Tibial artery (tissue), 4 donors: Measurements from ENCODE around the gene RXRA.
A peak's percentile ranks its signal among the peaks of the same experiment; 100 is the strongest.

Source experiments
- DNase-seq, 2 donors: peaks; one replicate each; pipeline ENCODE4 v3.0.0-alpha.2; 2019
- H3K27ac ChIP-seq, 2 donors: fragments of 200-600 bp; sonication (generic) in 1 of 2; 1 replicate in 1 of 2; 2 replicates in 1 of 2; pipeline ENCODE4 v1.5.1; 2018 to 2019; ENCODE audit warnings: mild to moderate bottlenecking in 1 of 2
- H3K27me3 ChIP-seq, 2 donors: fragments of 200-600 bp; sonication (generic) in 1 of 2; one replicate each; pipeline versions ENCODE4 v1.5.1 to v1.6.0; 2016 to 2019
- H3K36me3 ChIP-seq, 3 donors: fragments of 200-600 bp; sonication (generic) in 2 of 3; one replicate each; pipeline ENCODE4 v1.5.1; 2016 to 2019; ENCODE audit warnings: mild to moderate bottlenecking in 2 of 3
- H3K4me1 ChIP-seq, 4 donors: fragments of 200-600 bp; sonication (generic) in 2 of 4; 1 replicate in 3 of 4; 2 replicates in 1 of 4; pipeline ENCODE4 v1.5.1; 2016 to 2019
- H3K4me3 ChIP-seq, 2 donors: fragments of 200-600 bp; sonication (generic) in 1 of 2; 1 replicate in 1 of 2; 2 replicates in 1 of 2; pipeline ENCODE4 v1.5.1; 2018 to 2019; ENCODE audit warnings: mild to moderate bottlenecking in 2 of 2
- H3K9me3 ChIP-seq, 3 donors: fragments of 200-600 bp; sonication (generic) in 1 of 3; one replicate each; pipeline ENCODE4 v1.5.1; 2016 to 2019
- intact Hi-C: fragments of 100-400 bp; cut with DNase I; formaldehyde crosslinking; loops from one replicate; pipeline ENCODE4 v1.15.0; 2023; ENCODE audit warnings: low total_unique reads
- TF ChIP-seq, protein P1 (sequence below), 2 experiments: fragments of 200-600 bp in 1 of 2; fragments of 450-650 bp in 1 of 2; IDR thresholded peaks; one replicate each; pipeline ENCODE4 v1.5.1; 2017 to 2019; ENCODE audit warnings: antibody characterized with exemption in 2 of 2, mild to moderate bottlenecking in 1 of 2, moderate library complexity in 1 of 2

The RXRA gene

DNA sequence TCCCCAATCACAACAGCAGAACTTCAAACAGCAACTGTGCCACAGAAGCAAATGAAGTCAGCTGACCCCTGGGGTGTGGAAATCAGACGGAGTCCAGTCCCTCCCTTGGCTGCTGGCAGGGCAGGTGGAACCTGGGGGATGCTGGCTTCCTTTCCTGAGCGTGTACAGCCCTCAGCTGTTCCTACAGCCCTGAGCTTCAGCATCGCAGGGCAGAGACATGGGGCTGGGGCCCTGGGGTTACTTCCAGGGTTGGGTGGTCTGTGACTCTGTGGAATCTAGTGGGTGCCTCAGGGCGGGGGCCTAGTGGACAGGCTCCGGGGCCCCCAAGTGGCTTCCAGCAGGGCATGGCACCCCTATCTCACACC lies 7.3 kb upstream of the RXRA start:
- Histone ChIP-seq H3K27ac (no peak overlapping the region), H3K4me3 (no peak overlapping the region), H3K27me3 (peaks cover 0 to 10% of the 10 kb centered on the region in 2 donors), H3K4me1 (peaks cover 0 to 29% (median 19%) of the 10 kb centered on the region in 4 donors), H3K9me3 (no peaks in the 10 kb centered on the region), H3K36me3 (no peaks in the 10 kb centered on the region)
- intact Hi-C loops = no loop called here
- peak in 1 of 2 donors; percentile 54 for DNase-seq
- TF ChIP-seq, protein P1, sequence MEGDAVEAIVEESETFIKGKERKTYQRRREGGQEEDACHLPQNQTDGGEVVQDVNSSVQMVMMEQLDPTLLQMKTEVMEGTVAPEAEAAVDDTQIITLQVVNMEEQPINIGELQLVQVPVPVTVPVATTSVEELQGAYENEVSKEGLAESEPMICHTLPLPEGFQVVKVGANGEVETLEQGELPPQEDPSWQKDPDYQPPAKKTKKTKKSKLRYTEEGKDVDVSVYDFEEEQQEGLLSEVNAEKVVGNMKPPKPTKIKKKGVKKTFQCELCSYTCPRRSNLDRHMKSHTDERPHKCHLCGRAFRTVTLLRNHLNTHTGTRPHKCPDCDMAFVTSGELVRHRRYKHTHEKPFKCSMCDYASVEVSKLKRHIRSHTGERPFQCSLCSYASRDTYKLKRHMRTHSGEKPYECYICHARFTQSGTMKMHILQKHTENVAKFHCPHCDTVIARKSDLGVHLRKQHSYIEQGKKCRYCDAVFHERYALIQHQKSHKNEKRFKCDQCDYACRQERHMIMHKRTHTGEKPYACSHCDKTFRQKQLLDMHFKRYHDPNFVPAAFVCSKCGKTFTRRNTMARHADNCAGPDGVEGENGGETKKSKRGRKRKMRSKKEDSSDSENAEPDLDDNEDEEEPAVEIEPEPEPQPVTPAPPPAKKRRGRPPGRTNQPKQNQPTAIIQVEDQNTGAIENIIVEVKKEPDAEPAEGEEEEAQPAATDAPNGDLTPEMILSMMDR (IDR thresholded peaks at IDR 0.05) = no peak

DNA sequence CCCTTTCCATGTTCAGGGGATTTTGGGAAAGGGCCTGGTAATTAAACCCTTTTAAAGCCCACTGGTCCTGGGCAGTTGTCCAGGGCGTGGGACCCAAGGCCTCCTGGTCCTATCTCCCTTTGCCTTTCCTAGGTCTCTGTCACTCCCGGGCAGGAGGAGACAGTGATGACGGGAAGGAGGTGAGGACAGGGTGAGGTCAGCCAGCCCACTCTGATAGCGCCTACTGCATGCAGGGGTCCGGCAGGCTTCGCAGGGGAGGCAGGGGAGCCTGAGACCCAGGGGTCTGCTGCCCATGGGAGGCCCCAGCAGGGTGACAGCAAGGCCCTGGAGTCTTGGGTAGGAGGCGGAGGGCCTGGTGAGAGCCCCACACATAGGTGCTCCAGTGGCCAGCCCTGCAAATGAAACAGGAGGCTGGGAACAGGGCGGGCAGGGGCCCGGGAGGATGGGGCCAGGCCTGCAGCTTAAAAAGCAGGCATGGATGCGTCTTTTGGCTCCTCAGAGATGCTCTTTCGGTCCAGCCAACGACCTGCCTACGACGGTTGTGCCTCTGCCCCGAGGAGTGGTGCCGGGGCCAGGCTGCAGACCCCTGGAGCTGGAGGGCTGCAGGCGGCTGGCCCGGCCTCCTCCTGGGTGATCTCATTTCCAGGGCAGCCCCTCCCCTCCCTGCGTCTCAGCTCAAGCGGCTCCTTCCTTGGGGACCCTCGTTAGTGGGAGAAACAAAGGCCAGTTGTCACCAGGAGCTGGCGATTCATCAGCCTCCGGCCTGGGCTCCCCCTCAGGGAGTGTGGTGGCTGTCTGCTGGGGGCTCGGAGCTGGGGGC lies 6.7 kb upstream of the RXRA start:
- DNase-seq = peak in 1 of 2 donors; percentile 56
- H3K27me3 ChIP-seq = peaks cover 0 to 10% of the 10 kb centered on the region in 2 donors
- H3K9me3 ChIP-seq = no peaks in the 10 kb centered on the region
- TF ChIP-seq, protein P1 (IDR thresholded peaks at IDR 0.05) = no peak
- H3K4me3 ChIP-seq = no peak overlapping the region
- H3K36me3 ChIP-seq = no peaks in the 10 kb centered on the region
- intact Hi-C loops = no loop called here
- no peak overlapping the region for H3K27ac ChIP-seq
- peaks cover 0 to 35% (median 25%) of the 10 kb centered on the region in 4 donors for H3K4me1 ChIP-seq

DNA sequence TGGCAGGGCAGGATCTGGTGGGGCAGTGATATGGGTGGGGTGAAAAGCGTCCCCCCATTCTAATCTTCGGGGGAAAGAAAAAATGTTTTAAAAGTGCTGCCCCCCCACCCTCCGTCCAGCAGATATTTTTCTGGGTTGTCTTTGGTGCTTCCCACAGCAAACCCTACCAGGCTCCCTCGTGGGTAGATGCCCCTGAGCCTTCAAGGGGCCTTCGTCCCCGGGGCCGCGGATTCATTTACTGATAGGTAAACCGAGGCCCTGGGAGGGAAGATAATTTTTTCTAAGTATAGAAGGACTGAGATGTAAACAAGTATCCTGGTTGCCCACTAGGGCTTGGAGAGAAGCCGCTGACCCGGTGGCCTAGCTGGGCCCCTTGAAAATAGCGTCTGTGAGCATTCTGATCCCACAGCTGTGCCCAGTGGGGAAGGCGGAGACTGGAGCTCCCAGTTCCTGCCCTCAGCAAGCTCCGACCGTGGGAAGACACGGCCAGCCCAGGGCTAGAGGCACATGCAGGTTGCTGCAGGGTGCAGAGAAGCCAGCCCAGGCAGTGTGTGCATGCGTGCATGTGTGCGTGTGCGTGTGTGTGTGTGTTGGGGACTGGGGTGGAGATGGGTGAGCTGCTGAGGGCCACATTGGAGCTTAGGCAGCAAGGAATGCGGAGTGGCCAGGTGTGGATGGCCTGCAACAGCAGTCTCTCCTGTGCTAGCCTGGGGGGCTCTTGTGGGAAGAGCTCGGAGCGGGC lies 6.0 kb upstream of the RXRA start:
- intact Hi-C loops = no loop called here
- H3K36me3 ChIP-seq = no peaks in the 10 kb centered on the region
- no peaks in the 10 kb centered on the region for H3K9me3 ChIP-seq
- no peak overlapping the region for H3K27ac ChIP-seq
- no peak overlapping the region for H3K4me3 ChIP-seq
- peak in 1 of 2 donors; percentile 62 for DNase-seq
- H3K4me1 ChIP-seq = peaks cover 0 to 42% (median 32%) of the 10 kb centered on the region in 4 donors
- H3K27me3 ChIP-seq = peaks cover 0 to 10% of the 10 kb centered on the region in 2 donors
- TF ChIP-seq, protein P1 (IDR thresholded peaks at IDR 0.05) = no peak

DNA sequence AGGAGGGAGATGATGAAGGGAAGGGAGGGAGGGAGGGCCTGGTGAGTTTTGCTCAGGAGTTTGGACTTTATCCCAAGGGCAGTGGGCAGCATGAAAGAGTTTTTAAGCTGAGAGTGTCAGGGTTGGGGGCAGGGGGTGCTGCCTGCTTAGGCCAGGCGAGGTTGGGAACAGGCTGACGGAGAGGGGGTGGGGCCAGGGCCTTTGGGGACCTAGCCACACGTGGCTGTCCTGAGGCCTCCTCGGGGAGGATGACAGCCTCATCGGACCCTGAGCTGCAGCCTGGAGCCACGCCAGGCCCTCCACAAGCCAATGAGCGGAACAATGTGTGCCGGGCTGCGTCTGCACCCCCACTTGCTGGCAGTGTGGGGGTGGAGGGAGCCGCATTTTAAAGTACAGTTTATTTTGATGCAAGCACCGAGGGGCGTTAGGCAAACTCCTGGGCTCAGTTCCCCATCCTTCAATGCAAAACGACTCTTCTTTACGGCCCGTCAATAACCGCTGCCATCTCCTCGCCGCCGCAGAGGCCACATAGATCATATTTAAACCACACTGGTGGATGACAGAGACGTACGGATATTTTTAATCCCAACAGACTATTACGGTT lies 5.3 kb upstream of the RXRA start:
- H3K4me3 ChIP-seq = no peak overlapping the region
- H3K9me3 ChIP-seq = no peaks in the 10 kb centered on the region
- H3K27me3 ChIP-seq = peaks cover 0 to 10% of the 10 kb centered on the region in 2 donors
- H3K4me1 ChIP-seq = peaks cover 0 to 42% (median 33%) of the 10 kb centered on the region in 4 donors
- intact Hi-C loops = no loop called here
- H3K27ac ChIP-seq = no peak overlapping the region
- H3K36me3 ChIP-seq = no peaks in the 10 kb centered on the region
- peak; percentile 19 to 54 for DNase-seq
- TF ChIP-seq, protein P1 (IDR thresholded peaks at IDR 0.05) = no peak

DNA sequence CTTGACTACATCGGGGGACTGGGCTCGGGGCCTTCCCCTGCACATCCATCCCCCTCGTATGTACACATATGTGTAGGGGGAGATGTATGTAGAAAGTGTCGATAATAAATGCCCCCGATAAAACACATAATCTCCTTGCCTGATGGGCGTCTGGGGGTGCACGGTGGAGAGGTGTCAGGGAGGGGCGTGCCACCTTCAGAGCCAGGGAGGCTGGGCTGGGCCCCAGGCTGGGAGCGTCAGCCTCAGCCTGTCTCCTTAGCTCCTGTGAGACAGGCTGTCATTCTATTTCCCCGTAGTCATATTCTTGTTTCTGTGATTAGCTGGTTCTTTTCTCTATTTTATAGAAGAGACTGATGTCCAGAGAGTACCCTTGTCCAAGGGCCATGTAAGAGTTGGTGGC lies 4.7 kb upstream of the RXRA start:
- no peak overlapping the region for H3K27ac ChIP-seq
- intact Hi-C loops = no loop called here
- H3K36me3 ChIP-seq = no peaks in the 10 kb centered on the region
- peaks cover 0 to 39% (median 31%) of the 10 kb centered on the region in 4 donors for H3K4me1 ChIP-seq
- H3K27me3 ChIP-seq = peaks cover 0 to 10% of the 10 kb centered on the region in 2 donors
- DNase-seq = peak; percentile 8 to 34
- TF ChIP-seq, protein P1 (IDR thresholded peaks at IDR 0.05) = no peak
- no peaks in the 10 kb centered on the region for H3K9me3 ChIP-seq
- H3K4me3 ChIP-seq = no peak overlapping the region
